ENCODE measurements around the gene GIT2. TPM values are rescaled to one million over a fixed set of nuclear protein-coding genes. Genes with fewer than 3 reads are reported as not detected.

The GIT2 gene
- total RNA-seq, 1 experiment from 2014 or later = 21.7 TPM

DNA sequence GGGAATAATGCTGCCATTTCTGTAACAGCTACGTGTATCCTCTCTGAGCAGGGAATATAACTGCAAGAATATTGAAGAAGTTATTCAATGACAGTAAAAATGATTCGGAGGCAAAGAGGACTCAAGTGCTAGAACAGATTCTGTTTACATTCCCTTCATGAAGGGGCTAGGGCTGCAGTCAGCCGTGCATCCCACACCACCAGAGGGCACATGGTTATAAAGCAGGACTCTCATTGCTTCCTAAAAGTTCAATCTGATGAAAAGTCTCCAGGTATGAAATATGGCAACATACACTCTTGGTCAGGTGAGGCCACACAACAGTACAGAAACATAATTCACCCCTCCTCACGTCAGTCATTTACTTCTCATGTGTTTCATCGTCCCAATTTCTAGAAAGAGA lies 62.1 kb downstream of the GIT2 start:
- Mint-ChIP-seq H3K27ac (peak overlapping the region; percentile 36; the same call in 1 of the 2 replicates), H3K9me3 (no peaks in the 10 kb centered on the region), H3K4me3 (no peak overlapping the region), H3K4me1 (no peaks in the 10 kb centered on the region), H3K27me3 (ENCODE audit: low read depth) (no peaks in the 10 kb centered on the region), H3K36me3 (peaks cover 36% of the 10 kb centered on the region)
- CTCF ChIA-PET = interaction anchor here (0.7 kb wide), 1 partner anchor 91 kb away, joined by 4 read pairs; no protein-coding TSS in a partner anchor
- no peak for DNase-seq (ENCODE audit: low spot score)
- POLR2A ChIA-PET = no interaction called here
- ATAC-seq = no peak
- TF ChIP-seq STAT6 (CRISPR knock-in tag; conservative IDR thresholded peaks at IDR 0.05; ENCODE audit: low read depth) (no peak), CBFB (CRISPR knock-in tag; IDR thresholded peaks at IDR 0.05; ENCODE audit: low read depth) (no peak), ZNF425 (CRISPR knock-in tag; conservative IDR thresholded peaks at IDR 0.05) (no peak), TEAD4 (CRISPR knock-in tag; IDR thresholded peaks at IDR 0.05) (no peak)
- TF ChIP-seq, protein P1, sequence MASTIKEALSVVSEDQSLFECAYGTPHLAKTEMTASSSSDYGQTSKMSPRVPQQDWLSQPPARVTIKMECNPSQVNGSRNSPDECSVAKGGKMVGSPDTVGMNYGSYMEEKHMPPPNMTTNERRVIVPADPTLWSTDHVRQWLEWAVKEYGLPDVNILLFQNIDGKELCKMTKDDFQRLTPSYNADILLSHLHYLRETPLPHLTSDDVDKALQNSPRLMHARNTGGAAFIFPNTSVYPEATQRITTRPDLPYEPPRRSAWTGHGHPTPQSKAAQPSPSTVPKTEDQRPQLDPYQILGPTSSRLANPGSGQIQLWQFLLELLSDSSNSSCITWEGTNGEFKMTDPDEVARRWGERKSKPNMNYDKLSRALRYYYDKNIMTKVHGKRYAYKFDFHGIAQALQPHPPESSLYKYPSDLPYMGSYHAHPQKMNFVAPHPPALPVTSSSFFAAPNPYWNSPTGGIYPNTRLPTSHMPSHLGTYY (CRISPR knock-in tag; IDR thresholded peaks at IDR 0.05) = no peak

DNA sequence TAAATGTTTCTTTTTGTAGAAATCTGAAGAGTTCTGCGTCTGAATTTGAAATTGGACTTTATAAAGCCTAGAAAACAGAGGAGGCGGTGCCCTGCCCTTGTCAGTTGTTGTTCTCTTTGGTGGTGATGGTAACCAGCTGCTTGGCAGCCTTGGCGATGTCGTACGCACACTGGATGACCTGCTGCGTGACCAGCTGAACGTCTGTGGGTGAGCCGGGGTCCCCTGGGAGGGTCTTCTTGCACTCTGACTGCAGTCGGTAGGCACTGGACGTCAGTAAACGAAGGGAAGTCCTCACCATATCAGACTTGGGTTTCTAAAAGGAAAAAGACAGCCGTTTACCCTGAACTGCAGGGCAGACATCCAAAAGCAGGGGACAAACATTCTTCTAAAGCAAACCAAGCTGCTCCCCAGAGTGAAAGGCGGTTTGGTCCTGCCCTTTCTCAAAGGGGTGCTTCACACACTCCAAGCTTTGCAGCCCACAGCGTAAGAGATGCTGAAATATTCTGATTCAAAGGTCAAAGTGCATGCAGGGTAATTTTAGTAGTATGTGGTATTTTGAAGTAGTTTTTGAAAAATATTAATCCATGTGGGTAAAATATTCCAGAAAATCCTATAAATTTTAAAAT lies 63.2 kb downstream of the GIT2 start:
- DNase-seq (ENCODE audit: low spot score) = no peak
- ATAC-seq = no peak
- Mint-ChIP-seq H3K36me3 (peaks cover 36% of the 10 kb centered on the region), H3K4me3 (no peak overlapping the region), H3K9me3 (no peaks in the 10 kb centered on the region), H3K27ac (no peak overlapping the region), H3K27me3 (ENCODE audit: low read depth) (no peaks in the 10 kb centered on the region), H3K4me1 (no peaks in the 10 kb centered on the region)
- TF ChIP-seq OVOL2 (CRISPR knock-in tag; IDR thresholded peaks at IDR 0.05; ENCODE audit: borderline replicate concordance) (no peak), RELA (CRISPR knock-in tag; IDR thresholded peaks at IDR 0.05; ENCODE audit: borderline replicate concordance) (no peak), HMGA2 (CRISPR knock-in tag; IDR thresholded peaks at IDR 0.05) (no peak), MLX (CRISPR knock-in tag; IDR thresholded peaks at IDR 0.05) (no peak), ZNF317 (CRISPR knock-in tag; IDR thresholded peaks at IDR 0.05; ENCODE audit: borderline replicate concordance, low read depth) (no peak)
- CTCF ChIA-PET = interaction anchor here (0.9 kb wide), 1 partner anchor 88 kb away, joined by 4 read pairs; no protein-coding TSS in a partner anchor
- POLR2A ChIA-PET = no interaction called here

GRCh38 chr12:109931143-109931542 lies 65.0 kb downstream of the GIT2 start:
- H3K27ac Mint-ChIP-seq = no peak overlapping the region
- peaks cover 2% of the 10 kb centered on the region; the same call in 1 of the 2 replicates for H3K4me1 Mint-ChIP-seq
- CTCF ChIA-PET = interaction anchor here (1.7 kb wide), 1 partner anchor 20 kb away, joined by 5 read pairs; no protein-coding TSS in a partner anchor
- H3K9me3 Mint-ChIP-seq = no peaks in the 10 kb centered on the region
- H3K4me3 Mint-ChIP-seq = no peak overlapping the region
- H3K36me3 Mint-ChIP-seq = peaks cover 29% of the 10 kb centered on the region
- H3K27me3 Mint-ChIP-seq (ENCODE audit: low read depth) = no peaks in the 10 kb centered on the region
- ATAC-seq (no peak), DNase-seq (ENCODE audit: low spot score) (no peak)
- no peak for TF ChIP-seq JAZF1 (CRISPR knock-in tag; IDR thresholded peaks at IDR 0.05)
- no peak for TF ChIP-seq ESRRA (CRISPR knock-in tag; IDR thresholded peaks at IDR 0.05; ENCODE audit: borderline replicate concordance)
- no peak for TF ChIP-seq AFF4 (CRISPR knock-in tag; IDR thresholded peaks at IDR 0.05; ENCODE audit: borderline replicate concordance)
- no peak for TF ChIP-seq SOX15 (CRISPR knock-in tag; IDR thresholded peaks at IDR 0.05)
- TF ChIP-seq CBFB (CRISPR knock-in tag; IDR thresholded peaks at IDR 0.05; ENCODE audit: low read depth) = no peak
- TF ChIP-seq, protein P2, sequence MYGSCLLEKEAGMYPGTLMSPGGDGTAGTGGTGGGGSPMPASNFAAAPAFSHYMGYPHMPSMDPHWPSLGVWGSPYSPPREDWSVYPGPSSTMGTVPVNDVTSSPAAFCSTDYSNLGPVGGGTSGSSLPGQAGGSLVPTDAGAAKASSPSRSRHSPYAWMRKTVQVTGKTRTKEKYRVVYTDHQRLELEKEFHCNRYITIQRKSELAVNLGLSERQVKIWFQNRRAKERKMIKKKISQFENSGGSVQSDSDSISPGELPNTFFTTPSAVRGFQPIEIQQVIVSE (CRISPR knock-in tag; IDR thresholded peaks at IDR 0.05; ENCODE audit: borderline replicate concordance) = no peak
- POLR2A ChIA-PET = no interaction called here

Measured in WTC11 (cell line).